H1 (cell line): Measurements from ENCODE around the gene KRTAP29-1. TPM values are rescaled to one million over a fixed set of nuclear protein-coding genes. Genes with fewer than 3 reads are reported as not detected.

ENCODE experiments used
- CHD7 ChIP-seq: fragments of 300-600 bp; sonication (generic); IDR thresholded peaks from 2 replicates; pipeline ENCODE4 v1.7.1; 2012; ENCODE audit warnings: low read length, moderate library complexity, mild to moderate bottlenecking, inconsistent platforms; ENCODE audit not compliant: insufficient replicate concordance
- CTBP2 ChIP-seq: IDR thresholded peaks from 2 replicates; pipeline ENCODE4 v1.7.0; 2011; ENCODE audit warnings: borderline replicate concordance, mild to moderate bottlenecking, moderate library complexity, mixed read lengths, low read length; ENCODE audit not compliant: insufficient read depth, insufficient read length
- NANOG ChIP-seq: IDR thresholded peaks from 2 replicates; pipeline ENCODE4 v1.6.1; 2011; ENCODE audit warnings: low read length, low read depth, mild to moderate bottlenecking, inconsistent platforms; ENCODE audit not compliant: insufficient read depth, poor library complexity, severe bottlenecking
- NRF1 ChIP-seq: IDR thresholded peaks from 2 replicates; pipeline ENCODE4 v1.6.1; 2011; ENCODE audit warnings: mild to moderate bottlenecking, low read depth, low read length, improper control_type of control experiment
- SUZ12 ChIP-seq: fragments of 200-600 bp; sonication (generic); IDR thresholded peaks from 2 replicates; pipeline ENCODE4 v1.6.1; 2012; ENCODE audit warnings: mild to moderate bottlenecking, inconsistent platforms, low read length, moderate library complexity, mixed read lengths
- TCF12 ChIP-seq: IDR thresholded peaks from 2 replicates; pipeline ENCODE4 v1.6.1; 2011; ENCODE audit warnings: low read depth, mild to moderate bottlenecking, low read length
- TEAD4 ChIP-seq: IDR thresholded peaks from 2 replicates; pipeline ENCODE4 v1.6.1; 2012; ENCODE audit warnings: low read depth, low read length, inconsistent platforms, mixed read lengths
- USF2 ChIP-seq: IDR thresholded peaks from 2 replicates; pipeline ENCODE4 v1.6.1; 2011; ENCODE audit warnings: low read length, improper control_type of control experiment
- ZNF274 ChIP-seq: IDR thresholded peaks from 2 replicates; pipeline ENCODE4 v1.7.0; 2012; ENCODE audit warnings: low read length, borderline replicate concordance; ENCODE audit errors: extremely low read depth
- polyA plus RNA-seq, 7 experiments: library from polyadenylated mRNA; depleted of rRNA in 3 of 7; stranded (reverse) in 5 of 7; unstranded in 2 of 7; fragments of >200 nt in 5 of 7; fragments of 200-250 nt in 2 of 7; gene quantifications; 1 replicate in 5 of 7; 2 replicates in 1 of 7; 4 replicates in 1 of 7; pipeline versions ENCODE4 v1.2.1 to v1.2.3, GENCODE V29; 2011 to 2013; ENCODE audit warnings: missing spikeins in 2 of 7, mixed read lengths in 2 of 7
- total RNA-seq: library from RNA; stranded (reverse); fragmentation: NEBNext Ultra II Directional; extraction: Animal tissue kit (Norgen Biotek cat#: 25700); gene quantifications from 2 replicates; pipeline ENCODE4 v1.2.1, GENCODE V29; 2021

The KRTAP29-1 gene
- total and polyA plus RNA-seq, 2 of the 8 experiments (the other 6 are each of a cell fraction or from before 2014, with no cell fraction given) = not detected

DNA sequence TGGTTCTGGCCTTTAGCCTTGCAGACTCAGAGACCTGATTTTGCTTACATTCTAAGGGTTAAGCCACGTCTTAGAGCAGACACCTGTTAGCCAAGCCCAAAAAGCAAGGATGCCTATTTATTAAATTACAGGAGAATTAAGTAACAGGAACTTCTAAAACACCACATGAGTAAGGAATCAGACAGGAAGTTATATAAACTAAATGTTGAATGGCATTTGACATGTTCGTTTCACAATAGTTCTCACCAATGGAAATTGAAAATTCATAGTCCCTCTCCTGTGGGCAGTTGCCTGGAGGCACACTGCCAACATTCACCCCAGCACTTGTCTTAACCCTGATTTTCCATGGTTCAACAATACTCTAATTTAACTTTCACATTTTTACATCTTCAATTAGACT is 18.1 kb downstream of the KRTAP29-1 start (continued):
- TF ChIP-seq CHD7 = no peak
- TF ChIP-seq USF2 = no peak
- no peak for TF ChIP-seq TCF12
- no peak for TF ChIP-seq SUZ12
- TF ChIP-seq NANOG = no peak
- TF ChIP-seq TEAD4 = no peak
- TF ChIP-seq CTBP2 = no peak
- no peak for TF ChIP-seq NRF1
- TF ChIP-seq ZNF274 = no peak
